MM.1S (cell line): ENCODE measurements around the gene PHTF1.

Experiments
- DNase-seq: peaks from one replicate; pipeline ENCODE4 v3.0.0-alpha.2; 2015
- H2AFZ ChIP-seq: fragments of 300-600 bp; sonication (generic); 2 replicates; pipeline ENCODE4 v1.6.0; 2016; ENCODE audit warnings: antibody characterized with exemption, low read length
- H3F3A ChIP-seq: fragments of 300-600 bp; sonication (generic); 2 replicates; pipeline ENCODE4 v1.6.1; 2016; ENCODE audit warnings: mild to moderate bottlenecking, antibody characterized with exemption, low read length, moderate library complexity, mixed read lengths; ENCODE audit not compliant: insufficient read depth
- H3K27ac ChIP-seq: fragments of 300-600 bp; sonication (generic); 2 replicates; pipeline ENCODE4 v1.5.1; 2016; ENCODE audit warnings: mild to moderate bottlenecking, low read length
- H3K27me3 ChIP-seq: fragments of 300-600 bp; sonication (generic); replicated peaks from 2 replicates; pipeline ENCODE4 v1.6.0; 2016; ENCODE audit warnings: low read length; ENCODE audit not compliant: insufficient read depth
- H3K36me3 ChIP-seq: fragments of 300-600 bp; sonication (generic); replicated peaks from 2 replicates; pipeline ENCODE4 v1.6.1; 2016; ENCODE audit warnings: mild to moderate bottlenecking, low read length, mixed read lengths; ENCODE audit not compliant: insufficient read depth
- H3K4me1 ChIP-seq: fragments of 300-600 bp; sonication (generic); 2 replicates; pipeline ENCODE4 v1.6.1; 2016; ENCODE audit warnings: low read length, mixed read lengths
- H3K4me2 ChIP-seq: fragments of 300-600 bp; sonication (generic); 2 replicates; pipeline ENCODE4 v1.6.0; 2016; ENCODE audit warnings: low read depth, low read length
- H3K4me3 ChIP-seq: fragments of 300-600 bp; sonication (generic); 2 replicates; pipeline ENCODE4 v1.5.1; 2016; ENCODE audit warnings: low read length, mixed read lengths
- H3K79me2 ChIP-seq: fragments of 300-600 bp; sonication (generic); 2 replicates; pipeline ENCODE4 v1.6.1; 2016; ENCODE audit warnings: mixed run types, low read length, mixed read lengths
- H3K9ac ChIP-seq: fragments of 300-600 bp; sonication (generic); 2 replicates; pipeline ENCODE4 v1.6.1; 2016; ENCODE audit warnings: low read length, mixed read lengths
- H3K9me2 ChIP-seq: fragments of 300-600 bp; sonication (generic); replicated peaks from 2 replicates; pipeline ENCODE4 v1.6.1; 2016; ENCODE audit warnings: mild to moderate bottlenecking, low read length, mixed read lengths; ENCODE audit not compliant: insufficient read depth
- H3K9me3 ChIP-seq: fragments of 300-600 bp; sonication (generic); replicated peaks from 2 replicates; pipeline ENCODE4 v1.6.1; 2016; ENCODE audit warnings: mild to moderate bottlenecking, low read length, mixed read lengths; ENCODE audit not compliant: insufficient read depth
- H4K20me1 ChIP-seq: fragments of 300-600 bp; sonication (generic); 2 replicates; pipeline ENCODE4 v1.6.1; 2016; ENCODE audit warnings: mild to moderate bottlenecking, low read length, moderate library complexity, mixed read lengths; ENCODE audit not compliant: insufficient read depth
- CTCF ChIP-seq: fragments of 300-600 bp; sonication (generic); IDR thresholded peaks from 2 replicates; pipeline ENCODE4 v1.5.1; 2016; ENCODE audit warnings: antibody characterized with exemption, low read length, mixed read lengths
- EZH2 ChIP-seq: fragments of 300-600 bp; sonication (generic); optimal IDR thresholded peaks from 2 replicates; pipeline ENCODE3; 2017; ENCODE audit warnings: low read depth, mild to moderate bottlenecking, antibody characterized with exemption, low read length, mixed read lengths
- EZH2phosphoT487 ChIP-seq: fragments of 300-600 bp; sonication (generic); IDR thresholded peaks from 2 replicates; pipeline ENCODE4 v1.6.1; 2018; ENCODE audit warnings: antibody characterized with exemption, low read length

PHTF1 gene

GRCh38 chr1:113665071-113665470, 94.2 kb downstream of the PHTF1 start:
- DNase-seq, result no peak
- TF ChIP-seq EZH2 (no peak), CTCF (no peak), EZH2phosphoT487 (no peak)
- Histone ChIP-seq H2AFZ (no peak overlapping the region), H3K9ac (no peak overlapping the region), H3K4me3 (no peak overlapping the region), H3K9me3 (no peaks in the 10 kb centered on the region), H3K27ac (no peak overlapping the region), H3K27me3 (no peaks in the 10 kb centered on the region), H3K4me2 (no peak overlapping the region), H4K20me1 (no peaks in the 10 kb centered on the region), H3K79me2 (no peaks in the 10 kb centered on the region), H3K9me2 (no peaks in the 10 kb centered on the region), H3K36me3 (no peaks in the 10 kb centered on the region), H3K4me1 (no peaks in the 10 kb centered on the region), H3F3A (no peaks in the 10 kb centered on the region)

GRCh38 chr1:113663165-113663951, 95.9 kb downstream of the PHTF1 start:
- TF ChIP-seq EZH2phosphoT487 (no peak), EZH2 (no peak), CTCF (no peak)
- Histone ChIP-seq H3K79me2 (no peaks in the 10 kb centered on the region), H3K4me3 (no peak overlapping the region), H3K36me3 (no peaks in the 10 kb centered on the region), H2AFZ (no peak overlapping the region), H3K27me3 (no peaks in the 10 kb centered on the region), H3K27ac (no peak overlapping the region), H3K4me2 (no peak overlapping the region), H3K9me3 (no peaks in the 10 kb centered on the region), H3K9ac (no peak overlapping the region), H3K4me1 (peaks cover 1% of the 10 kb centered on the region; the same call in 1 of the 2 replicates), H3K9me2 (no peaks in the 10 kb centered on the region), H4K20me1 (no peaks in the 10 kb centered on the region), H3F3A (no peaks in the 10 kb centered on the region)
- no peak for DNase-seq

GRCh38 chr1:113662101-113662500, 97.2 kb downstream of the PHTF1 start:
- H3K4me1 ChIP-seq, result peaks cover 12% of the 10 kb centered on the region; the same call in 1 of the 2 replicates
- H3K9me2 ChIP-seq, result no peaks in the 10 kb centered on the region
- H2AFZ ChIP-seq, result no peak overlapping the region
- H3K27ac ChIP-seq, result no peak overlapping the region
- H3K79me2 ChIP-seq, result no peaks in the 10 kb centered on the region
- H3K4me3 ChIP-seq, result no peak overlapping the region
- no peaks in the 10 kb centered on the region for H3K9me3 ChIP-seq
- H3F3A ChIP-seq, result 0 out of 2 replicates have a peak, but pooled peaks cover 4% of the 10 kb centered on the region
- no peaks in the 10 kb centered on the region for H4K20me1 ChIP-seq
- H3K9ac ChIP-seq, result no peak overlapping the region
- H3K4me2 ChIP-seq, result no peak overlapping the region
- no peaks in the 10 kb centered on the region for H3K27me3 ChIP-seq
- H3K36me3 ChIP-seq, result no peaks in the 10 kb centered on the region
- TF ChIP-seq EZH2phosphoT487 (no peak), EZH2 (no peak), CTCF (no peak)
- no peak for DNase-seq
